Upper lobe of left lung (tissue), 6 donors: ENCODE measurements around the gene ASPDH. TPM values are rescaled to one million over a fixed set of nuclear protein-coding genes. Genes with fewer than 3 reads are reported as not detected.
A peak's percentile ranks its signal among the peaks of the same experiment; 100 is the strongest.

Source experiments
- ATAC-seq, 2 donors: fragments of 200-7000 bp; cut with Tn5 transposase; one replicate each; pipeline ENCODE4 v1.9.1; 2022; ENCODE audit warnings: mild to moderate bottlenecking in 2 of 2, moderate library complexity in 2 of 2; ENCODE audit not compliant: low FRiP score in 2 of 2
- DNase-seq, 2 donors: peaks; one replicate each; pipeline ENCODE4 v3.0.0-alpha.2; 2019 to 2020
- H3K27ac ChIP-seq, 4 donors: fragments of 200-600 bp; sonication (generic); one replicate each; pipeline ENCODE4 v1.5.1; 2016 to 2019
- H3K27me3 ChIP-seq, 4 donors: fragments of 200-600 bp; sonication (generic); one replicate each; pipeline ENCODE4 v1.5.1; 2017 to 2019
- H3K36me3 ChIP-seq, 4 donors: fragments of 200-600 bp; sonication (generic); one replicate each; pipeline ENCODE4 v1.5.1; 2016 to 2019
- H3K4me1 ChIP-seq, 4 donors: fragments of 200-600 bp; sonication (generic); one replicate each; pipeline ENCODE4 v1.5.1; 2018 to 2019
- H3K4me3 ChIP-seq, 4 donors: fragments of 200-600 bp; sonication (generic); one replicate each; pipeline ENCODE4 v1.5.1; 2017 to 2019; ENCODE audit warnings: mild to moderate bottlenecking in 2 of 4, moderate library complexity in 1 of 4
- H3K9me3 ChIP-seq, 4 donors: fragments of 200-600 bp; sonication (generic); one replicate each; pipeline ENCODE4 v1.5.1; 2018 to 2019
- EP300 ChIP-seq, 4 donors: sonication (generic); formaldehyde crosslinking; IDR thresholded peaks; one replicate each; pipeline ENCODE4 v1.5.1; 2017; ENCODE audit warnings: antibody characterized with exemption in 4 of 4, control low read depth in 2 of 4
- POLR2A ChIP-seq, 4 donors: fragments of 450-650 bp; IDR thresholded peaks; one replicate each; pipeline ENCODE4 v1.5.1; 2016 to 2017; ENCODE audit warnings: antibody characterized with exemption in 4 of 4, mild to moderate bottlenecking in 2 of 4
- POLR2AphosphoS5 ChIP-seq, 2 donors: sonication (generic); formaldehyde crosslinking; IDR thresholded peaks; one replicate each; pipeline ENCODE4 v1.5.1; 2017; ENCODE audit warnings: antibody characterized with exemption in 2 of 2
- WGBS, 2 donors: methylation state at CpG; one replicate each; pipeline ENCODE4 v1.1.5; 2017 to 2018; 5-methylcytosine and 5-hydroxymethylcytosine counted together
- total RNA-seq, 6 donors: library from RNA; depleted of rRNA in 4 of 6; stranded (reverse); fragments of >200 nt in 4 of 6; gene quantifications; one replicate each; pipeline versions ENCODE4 v1.1.0 to v1.2.1, GENCODE V29; 2016 to 2021
- TF ChIP-seq, protein P1 (sequence below), 6 experiments: fragments of 450-650 bp in 4 of 6; fragments of 200-600 bp in 2 of 6; sonication (generic) in 2 of 6; IDR thresholded peaks; one replicate each; pipeline ENCODE4 v1.5.1; 2016 to 2019; ENCODE audit warnings: antibody characterized with exemption in 6 of 6
- donor health status: DM: no; HTN: no; CAD: no; lungs with moderate emphysema.
- donor health status: DM: no; HTN: yes; CAD: no; lungs with severe emphysema.

ASPDH gene
- total RNA-seq, 6 donors from 2014 or later: not detected

DNA sequence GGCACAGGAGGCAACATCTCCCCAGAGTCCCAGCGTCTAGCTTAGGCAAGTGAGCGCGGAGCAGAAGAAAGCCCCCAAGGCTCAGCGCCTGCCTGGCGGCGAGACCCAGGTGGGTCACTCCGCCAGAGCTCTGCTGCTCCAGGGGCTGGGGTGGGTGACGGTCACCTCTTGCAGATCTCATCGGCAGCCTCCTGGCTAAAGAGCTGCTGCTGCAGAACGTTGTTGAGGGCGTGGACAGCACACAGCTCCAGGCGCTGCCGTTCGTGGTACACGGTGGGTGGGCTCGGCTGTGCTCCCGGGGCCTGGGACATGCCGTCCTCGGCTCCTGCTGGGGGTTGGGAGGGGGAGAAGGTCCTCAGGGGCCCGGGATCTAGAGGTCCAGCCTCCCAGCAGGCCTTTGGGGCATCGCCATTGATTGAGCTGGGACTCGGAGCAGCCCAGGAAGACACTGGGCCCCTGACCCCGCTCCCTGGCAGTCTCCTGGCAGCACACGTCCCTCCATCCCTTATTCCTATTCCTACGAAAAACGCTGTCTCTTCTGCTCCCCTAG lies 3.5 kb downstream of the ASPDH start:
- WGBS, 2 donors: 65 to 66% methylated on average over 18 to 20 of the region's 26 CpGs
- DNase-seq (peak in 1 of 2 donors; percentile 83), ATAC-seq (no peak)
- Histone ChIP-seq H3K4me3 (peak overlapping the region; percentile 55 to 73 (median 68)), H3K36me3 (peaks cover 0 to 10% (median 3%) of the 10 kb centered on the region in 4 donors), H3K4me1 (peaks cover 8 to 16% (median 10%) of the 10 kb centered on the region in 4 donors), H3K27ac (peak overlapping the region in 3 of 4 donors; percentile 77 to 89 (median 86)), H3K9me3 (no peaks in the 10 kb centered on the region), H3K27me3 (no peaks in the 10 kb centered on the region)
- TF ChIP-seq, protein P1, sequence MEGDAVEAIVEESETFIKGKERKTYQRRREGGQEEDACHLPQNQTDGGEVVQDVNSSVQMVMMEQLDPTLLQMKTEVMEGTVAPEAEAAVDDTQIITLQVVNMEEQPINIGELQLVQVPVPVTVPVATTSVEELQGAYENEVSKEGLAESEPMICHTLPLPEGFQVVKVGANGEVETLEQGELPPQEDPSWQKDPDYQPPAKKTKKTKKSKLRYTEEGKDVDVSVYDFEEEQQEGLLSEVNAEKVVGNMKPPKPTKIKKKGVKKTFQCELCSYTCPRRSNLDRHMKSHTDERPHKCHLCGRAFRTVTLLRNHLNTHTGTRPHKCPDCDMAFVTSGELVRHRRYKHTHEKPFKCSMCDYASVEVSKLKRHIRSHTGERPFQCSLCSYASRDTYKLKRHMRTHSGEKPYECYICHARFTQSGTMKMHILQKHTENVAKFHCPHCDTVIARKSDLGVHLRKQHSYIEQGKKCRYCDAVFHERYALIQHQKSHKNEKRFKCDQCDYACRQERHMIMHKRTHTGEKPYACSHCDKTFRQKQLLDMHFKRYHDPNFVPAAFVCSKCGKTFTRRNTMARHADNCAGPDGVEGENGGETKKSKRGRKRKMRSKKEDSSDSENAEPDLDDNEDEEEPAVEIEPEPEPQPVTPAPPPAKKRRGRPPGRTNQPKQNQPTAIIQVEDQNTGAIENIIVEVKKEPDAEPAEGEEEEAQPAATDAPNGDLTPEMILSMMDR (IDR thresholded peaks at IDR 0.05): no peak
- TF ChIP-seq POLR2AphosphoS5 (IDR thresholded peaks at IDR 0.05) (no peak), POLR2A (IDR thresholded peaks at IDR 0.05) (no peak), EP300 (IDR thresholded peaks at IDR 0.05) (no peak)

DNA sequence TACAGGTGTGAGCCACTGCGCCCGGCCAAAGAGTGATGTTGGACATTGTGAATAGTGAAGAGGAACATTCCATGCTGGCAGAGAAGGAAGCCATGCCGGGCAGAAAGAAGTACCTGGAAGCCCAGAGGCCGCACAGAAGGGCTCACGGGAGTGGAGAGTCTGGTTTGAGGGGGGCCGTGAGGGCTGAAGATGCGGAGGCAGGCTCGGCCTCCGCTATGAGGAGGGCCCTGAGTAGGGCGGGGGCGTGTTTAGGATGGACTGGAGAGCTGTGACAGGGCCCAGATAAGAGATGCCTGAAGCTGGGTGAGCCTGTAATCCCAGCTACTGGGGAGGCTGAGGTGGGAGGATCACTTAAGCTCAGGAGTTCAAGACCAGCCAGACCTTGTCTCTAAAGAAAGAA lies 4.3 kb downstream of the ASPDH start:
- Histone ChIP-seq H3K27ac (no peak overlapping the region), H3K9me3 (no peaks in the 10 kb centered on the region), H3K4me3 (no peak overlapping the region), H3K27me3 (no peaks in the 10 kb centered on the region), H3K4me1 (peaks cover 8 to 16% (median 10%) of the 10 kb centered on the region in 4 donors), H3K36me3 (peaks cover 0 to 10% (median 3%) of the 10 kb centered on the region in 4 donors)
- no peak for DNase-seq
- WGBS, 2 donors: 85 to 90% methylated on average over 11 of the region's 11 CpGs
- no peak for ATAC-seq
- TF ChIP-seq POLR2A (IDR thresholded peaks at IDR 0.05): no peak
- TF ChIP-seq EP300 (IDR thresholded peaks at IDR 0.05): no peak
- no peak for TF ChIP-seq POLR2AphosphoS5 (IDR thresholded peaks at IDR 0.05)
- TF ChIP-seq, protein P1 (IDR thresholded peaks at IDR 0.05): no peak

DNA sequence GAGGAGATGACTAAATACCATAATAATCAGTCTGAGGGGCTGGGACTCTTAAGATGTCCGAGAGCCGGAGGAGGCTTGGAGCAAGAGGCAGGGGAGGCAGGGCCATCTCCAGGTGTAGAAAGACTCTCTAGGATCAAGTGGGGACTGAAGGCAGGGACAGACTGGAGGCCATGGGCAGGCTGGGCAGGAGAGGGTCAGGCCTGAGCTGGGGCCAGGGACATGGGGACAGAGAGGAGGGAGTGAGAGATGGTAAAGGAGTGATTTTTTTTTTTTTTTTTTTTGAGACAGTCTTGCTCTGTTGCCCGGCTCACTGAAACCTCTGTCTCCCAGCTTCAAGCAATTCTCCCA lies 4.9 kb downstream of the ASPDH start:
- Histone ChIP-seq H3K36me3 (peaks cover 0 to 10% (median 3%) of the 10 kb centered on the region in 4 donors), H3K4me3 (no peak overlapping the region), H3K9me3 (no peaks in the 10 kb centered on the region), H3K27me3 (no peaks in the 10 kb centered on the region), H3K27ac (no peak overlapping the region), H3K4me1 (peaks cover 8 to 16% (median 10%) of the 10 kb centered on the region in 4 donors)
- WGBS, 2 donors: 87 to 93% methylated on average over 3 of the region's 3 CpGs
- TF ChIP-seq EP300 (IDR thresholded peaks at IDR 0.05) (no peak), POLR2AphosphoS5 (IDR thresholded peaks at IDR 0.05) (no peak), POLR2A (IDR thresholded peaks at IDR 0.05) (no peak)
- TF ChIP-seq, protein P1 (IDR thresholded peaks at IDR 0.05): no peak
- DNase-seq (no peak), ATAC-seq (no peak)

DNA sequence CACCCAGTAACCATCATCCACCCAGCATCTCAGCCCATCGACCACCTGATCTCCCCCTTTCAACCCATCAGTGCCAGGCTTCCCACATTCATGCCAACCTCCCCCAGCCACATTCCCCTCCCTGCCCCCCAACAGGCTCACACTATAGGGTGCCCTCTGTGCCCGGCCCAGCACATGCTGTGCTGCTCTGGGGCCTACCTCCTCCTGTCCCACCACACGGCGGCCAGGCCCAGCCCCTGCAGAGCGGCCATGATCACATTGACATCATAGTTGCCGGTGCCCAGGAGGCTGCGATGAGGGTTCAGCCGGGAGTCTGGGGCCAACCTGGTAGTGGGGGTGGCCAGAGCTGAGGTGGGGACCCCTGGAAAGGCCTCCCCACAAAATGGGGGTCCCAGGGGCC lies 6.3 kb downstream of the ASPDH start:
- DNase-seq (peak in 1 of 2 donors; percentile 79), ATAC-seq (no peak)
- Histone ChIP-seq H3K27me3 (no peaks in the 10 kb centered on the region), H3K4me3 (no peak overlapping the region), H3K9me3 (no peaks in the 10 kb centered on the region), H3K36me3 (peaks cover 0 to 10% (median 3%) of the 10 kb centered on the region in 4 donors), H3K27ac (no peak overlapping the region), H3K4me1 (peaks cover 8 to 16% (median 10%) of the 10 kb centered on the region in 4 donors)
- 92 to 96% methylated on average over 4 to 8 of the region's 8 CpGs for WGBS, 2 donors
- TF ChIP-seq, protein P1 (IDR thresholded peaks at IDR 0.05): no peak

DNA sequence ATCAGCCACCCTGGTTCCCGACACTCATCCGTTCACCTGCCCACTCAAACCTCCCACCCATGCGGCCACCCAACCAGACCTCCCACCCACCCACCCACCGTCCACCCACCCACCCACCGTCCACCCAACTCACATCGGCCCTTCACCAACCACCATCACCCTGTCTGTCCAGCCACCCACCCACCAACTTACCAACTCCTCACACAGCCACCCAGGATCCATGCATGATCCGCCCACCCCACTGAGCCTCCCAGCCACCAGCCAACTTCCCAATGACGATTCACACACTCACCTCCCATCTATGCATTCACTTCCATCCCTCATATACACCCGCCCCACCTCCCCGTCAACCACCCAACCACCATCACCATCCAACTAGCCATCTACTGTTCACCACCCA lies 7.0 kb downstream of the ASPDH start:
- peaks cover 8 to 16% (median 10%) of the 10 kb centered on the region in 4 donors for H3K4me1 ChIP-seq
- no peak for DNase-seq
- H3K4me3 ChIP-seq: no peak overlapping the region
- peaks cover 0 to 10% (median 3%) of the 10 kb centered on the region in 4 donors for H3K36me3 ChIP-seq
- no peaks in the 10 kb centered on the region for H3K27me3 ChIP-seq
- H3K27ac ChIP-seq: no peak overlapping the region
- no peak for TF ChIP-seq EP300 (IDR thresholded peaks at IDR 0.05)
- TF ChIP-seq, protein P1 (IDR thresholded peaks at IDR 0.05): no peak
- no peak for TF ChIP-seq POLR2A (IDR thresholded peaks at IDR 0.05)
- no peaks in the 10 kb centered on the region for H3K9me3 ChIP-seq
- no peak for ATAC-seq
- WGBS, 2 donors: 91 to 93% methylated on average over 4 to 9 of the region's 10 CpGs
